DND-41 (cell line): ENCODE measurements around the gene AMZ2.
"Not testable (repeated sequence)": the region's sequence is repeated elsewhere in the genome, so short reads cannot be mapped to it uniquely, and the experiment has no call there.

Experiments
- ATAC-seq: fragments of 200-7000 bp; cut with Tn5 transposase; 3 replicates; pipeline ENCODE4 v1.9.1; 2021; ENCODE audit warnings: low read depth; ENCODE audit not compliant: insufficient read depth
- DNase-seq: peaks from one replicate; pipeline ENCODE4 v3.0.0-alpha.2; 2020
- H2AFZ ChIP-seq: 2 replicates; pipeline ENCODE4 v1.6.0; 2012; ENCODE audit warnings: low read depth, low read length
- H3K27ac ChIP-seq: 2 replicates; pipeline ENCODE4 v1.5.1; 2012; ENCODE audit warnings: low read length, inconsistent platforms
- H3K27me3 ChIP-seq: fragments of 200-600 bp; sonication (generic); 2 replicates; pipeline ENCODE4 v1.6.0; 2012; ENCODE audit warnings: low read length, mild to moderate bottlenecking, inconsistent platforms; ENCODE audit not compliant: insufficient read depth, poor library complexity
- H3K36me3 ChIP-seq: 2 replicates; pipeline ENCODE4 v1.5.1; 2012; ENCODE audit warnings: low read length, inconsistent platforms; ENCODE audit not compliant: insufficient read depth
- H3K4me1 ChIP-seq: 2 replicates; pipeline ENCODE4 v1.5.1; 2012; ENCODE audit warnings: mild to moderate bottlenecking, low read length; ENCODE audit not compliant: insufficient read depth
- H3K4me2 ChIP-seq: 2 replicates; pipeline ENCODE4 v1.6.0; 2012; ENCODE audit warnings: mild to moderate bottlenecking, moderate library complexity, low read length, inconsistent platforms; ENCODE audit not compliant: insufficient read depth
- H3K4me3 ChIP-seq, 2 experiments: fragments of 200-600 bp in 1 of 2; shearing (Covaris generic) in 1 of 2; 2 replicates each; pipeline ENCODE4 v1.5.1; 2012 to 2016; ENCODE audit warnings: inconsistent platforms in 2 of 2, low read length in 2 of 2, mild to moderate bottlenecking in 2 of 2, low read depth in 1 of 2, moderate library complexity in 1 of 2
- H3K79me2 ChIP-seq: 2 replicates; pipeline ENCODE4 v1.6.0; 2012; ENCODE audit warnings: low read length, inconsistent platforms; ENCODE audit not compliant: insufficient read depth
- H3K9ac ChIP-seq: 2 replicates; pipeline ENCODE4 v1.6.0; 2012; ENCODE audit warnings: low read depth, mild to moderate bottlenecking, inconsistent platforms, low read length, moderate library complexity
- H3K9me3 ChIP-seq: 2 replicates; pipeline ENCODE4 v1.5.1; 2012; ENCODE audit warnings: low read length, moderate library complexity, mild to moderate bottlenecking, inconsistent platforms; ENCODE audit not compliant: insufficient read depth, severe bottlenecking
- H4K20me1 ChIP-seq: 2 replicates; pipeline ENCODE4 v1.6.0; 2012; ENCODE audit warnings: low read length; ENCODE audit not compliant: insufficient read depth
- EZH2 ChIP-seq: IDR thresholded peaks from 3 replicates; pipeline ENCODE4 v1.6.1; 2012; ENCODE audit warnings: borderline replicate concordance, low read depth, mild to moderate bottlenecking, moderate library complexity, low read length, inconsistent platforms; ENCODE audit not compliant: severe bottlenecking
- TF ChIP-seq, protein P1 (sequence below): IDR thresholded peaks from 2 replicates; pipeline ENCODE4 v1.5.1; 2012; ENCODE audit warnings: borderline replicate concordance, low read length, moderate library complexity, mild to moderate bottlenecking; ENCODE audit not compliant: poor library complexity, severe bottlenecking; ENCODE audit errors: extremely low read depth

Gene AMZ2

DNA sequence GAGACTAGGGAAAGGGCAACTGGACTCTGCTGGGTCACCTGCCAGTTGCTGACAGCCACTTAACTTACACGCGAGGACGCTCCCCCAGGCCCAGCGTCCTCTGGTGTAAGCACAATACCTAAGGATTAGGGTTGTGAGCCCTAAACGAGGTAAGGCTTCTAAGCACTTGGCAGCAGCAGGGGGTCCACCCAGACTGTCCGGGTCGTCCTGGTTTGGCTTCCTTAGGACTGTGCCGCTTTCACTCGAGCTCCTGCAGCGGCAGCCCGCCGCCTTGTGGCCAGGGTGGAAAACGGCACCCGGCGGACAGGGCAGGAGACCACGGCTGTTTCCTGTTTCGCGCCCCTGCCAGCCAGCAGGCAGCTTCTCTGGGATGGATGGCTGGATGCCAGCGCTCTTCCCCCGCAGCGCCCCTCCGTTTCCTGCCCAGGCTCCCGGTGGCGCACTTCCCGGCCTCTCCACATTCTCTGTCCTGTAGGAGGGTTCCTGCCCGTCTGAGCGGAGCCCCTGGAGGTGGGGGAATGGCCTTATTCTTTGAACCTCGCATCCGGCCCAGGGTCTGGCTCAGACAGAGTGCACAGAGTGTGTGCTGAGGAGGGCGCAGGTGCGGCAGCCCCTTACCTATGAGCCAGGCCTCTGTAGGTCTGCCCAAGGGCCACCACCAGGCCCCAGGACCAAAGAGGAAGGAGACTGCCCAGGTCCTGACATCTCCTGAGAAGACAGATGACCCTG lies 47.0 kb upstream of the AMZ2 start:
- ATAC-seq, result peak; percentile 65

GRCh38 chr17:68201418-68201771 lies 46.4 kb upstream of the AMZ2 start:
- not testable (repeated sequence) for H3K4me3 ChIP-seq, H3K9ac ChIP-seq, H3K27ac ChIP-seq, H3K79me2 ChIP-seq, H2AFZ ChIP-seq, DNase-seq, ATAC-seq, H3K27me3 ChIP-seq, H4K20me1 ChIP-seq, H3K36me3 ChIP-seq, H3K9me3 ChIP-seq
- Histone ChIP-seq H3K4me1 (peaks cover 29% of the 10 kb centered on the region), H3K4me2 (0 out of 2 replicates have a peak overlapping the region, but pooled peaks have one; percentile 83)

More for the DNA sequence above, 47.0 kb upstream of the AMZ2 start:
- Histone ChIP-seq H3K36me3 (no peaks in the 10 kb centered on the region), H3K27me3 (no peaks in the 10 kb centered on the region), H3K4me1 (peaks cover 28% of the 10 kb centered on the region), H3K9ac (peak overlapping the region; percentile 46), H3K27ac (peak overlapping the region; percentile 58), H3K4me2 (peak overlapping the region; percentile 83), H4K20me1 (no peaks in the 10 kb centered on the region), H2AFZ (peak overlapping the region; percentile 75), H3K4me3 (peak overlapping the region in 1 of 2 experiments; percentile 51; a peak in 2 of 4 replicates), H3K79me2 (peaks cover 2% of the 10 kb centered on the region), H3K9me3 (no peaks in the 10 kb centered on the region)
- DNase-seq, result peak; percentile 83
- TF ChIP-seq EZH2, result no peak
- TF ChIP-seq, protein P1, sequence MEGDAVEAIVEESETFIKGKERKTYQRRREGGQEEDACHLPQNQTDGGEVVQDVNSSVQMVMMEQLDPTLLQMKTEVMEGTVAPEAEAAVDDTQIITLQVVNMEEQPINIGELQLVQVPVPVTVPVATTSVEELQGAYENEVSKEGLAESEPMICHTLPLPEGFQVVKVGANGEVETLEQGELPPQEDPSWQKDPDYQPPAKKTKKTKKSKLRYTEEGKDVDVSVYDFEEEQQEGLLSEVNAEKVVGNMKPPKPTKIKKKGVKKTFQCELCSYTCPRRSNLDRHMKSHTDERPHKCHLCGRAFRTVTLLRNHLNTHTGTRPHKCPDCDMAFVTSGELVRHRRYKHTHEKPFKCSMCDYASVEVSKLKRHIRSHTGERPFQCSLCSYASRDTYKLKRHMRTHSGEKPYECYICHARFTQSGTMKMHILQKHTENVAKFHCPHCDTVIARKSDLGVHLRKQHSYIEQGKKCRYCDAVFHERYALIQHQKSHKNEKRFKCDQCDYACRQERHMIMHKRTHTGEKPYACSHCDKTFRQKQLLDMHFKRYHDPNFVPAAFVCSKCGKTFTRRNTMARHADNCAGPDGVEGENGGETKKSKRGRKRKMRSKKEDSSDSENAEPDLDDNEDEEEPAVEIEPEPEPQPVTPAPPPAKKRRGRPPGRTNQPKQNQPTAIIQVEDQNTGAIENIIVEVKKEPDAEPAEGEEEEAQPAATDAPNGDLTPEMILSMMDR, result peak; percentile 93

DNA sequence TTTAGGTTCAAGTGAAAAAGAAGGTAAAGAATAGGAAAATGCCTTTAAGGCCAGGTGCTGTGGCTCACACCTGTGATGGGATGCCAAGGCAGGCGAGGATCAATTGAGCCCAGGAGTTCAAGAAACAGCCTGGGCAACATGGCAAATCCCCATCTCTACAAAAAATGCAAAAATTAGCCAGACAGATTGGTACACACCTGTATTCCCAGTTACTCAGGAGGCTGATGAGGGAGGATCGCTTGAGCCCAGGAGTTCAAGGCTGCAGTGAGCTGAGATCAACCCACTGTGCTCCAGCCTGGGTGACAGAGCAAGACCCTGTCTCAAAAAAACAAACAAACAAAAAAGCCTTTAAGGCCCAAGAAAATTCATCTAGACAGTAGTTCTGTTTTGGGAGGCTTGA lies 45.5 kb upstream of the AMZ2 start:
- H3K9me3 ChIP-seq, H3K27ac ChIP-seq, H3K36me3 ChIP-seq, H3K27me3 ChIP-seq, DNase-seq, H3K4me3 ChIP-seq, H2AFZ ChIP-seq, H3K9ac ChIP-seq, ATAC-seq, H4K20me1 ChIP-seq, H3K4me2 ChIP-seq: not testable (repeated sequence)
- H3K79me2 ChIP-seq, result peaks cover 17% of the 10 kb centered on the region
- peaks cover 38% of the 10 kb centered on the region for H3K4me1 ChIP-seq

DNA sequence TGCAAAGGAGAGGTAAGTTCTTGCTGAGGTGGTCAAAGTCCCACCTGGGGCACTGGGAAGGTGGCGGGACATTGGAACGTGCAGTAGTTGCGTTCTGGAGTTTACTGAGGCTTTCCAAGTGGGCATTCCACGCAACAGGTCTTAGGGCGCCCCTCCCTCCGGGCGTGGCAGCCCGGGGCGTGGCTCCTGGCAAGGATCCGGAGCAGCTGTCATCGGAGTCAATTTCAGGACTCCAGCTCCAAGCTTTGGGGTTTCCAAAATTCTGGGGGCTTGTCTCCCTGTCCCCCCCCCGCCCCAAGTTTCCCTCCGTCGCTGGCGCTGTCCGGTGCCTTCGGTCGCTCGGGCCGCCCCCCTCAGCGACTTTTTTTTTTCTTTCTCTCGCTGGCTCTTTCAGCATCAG lies 43.1 kb upstream of the AMZ2 start:
- H3K9ac ChIP-seq, result peak overlapping the region; percentile 85

More for the DNA sequence above, 43.1 kb upstream of the AMZ2 start:
- no peaks in the 10 kb centered on the region for H3K27me3 ChIP-seq
- peak overlapping the region; percentile 72 for H3K4me2 ChIP-seq
- peak overlapping the region; percentile 76 for H2AFZ ChIP-seq
- peak overlapping the region; percentile 58 to 71 for H3K4me3 ChIP-seq
- H3K79me2 ChIP-seq, result peaks cover 25% of the 10 kb centered on the region
- ATAC-seq (no peak), DNase-seq (no peak)
- TF ChIP-seq, protein P1, result no peak
- TF ChIP-seq EZH2, result no peak
- H3K27ac ChIP-seq, result peak overlapping the region; percentile 82; the same call in 1 of the 2 replicates
- H3K36me3 ChIP-seq, result peaks cover 11% of the 10 kb centered on the region
- peaks cover 46% of the 10 kb centered on the region for H3K4me1 ChIP-seq
- H4K20me1 ChIP-seq, result no peaks in the 10 kb centered on the region
- H3K9me3 ChIP-seq, result no peaks in the 10 kb centered on the region
